Measurements from ENCODE around the gene ITIH4.

ITIH4 gene

DNA sequence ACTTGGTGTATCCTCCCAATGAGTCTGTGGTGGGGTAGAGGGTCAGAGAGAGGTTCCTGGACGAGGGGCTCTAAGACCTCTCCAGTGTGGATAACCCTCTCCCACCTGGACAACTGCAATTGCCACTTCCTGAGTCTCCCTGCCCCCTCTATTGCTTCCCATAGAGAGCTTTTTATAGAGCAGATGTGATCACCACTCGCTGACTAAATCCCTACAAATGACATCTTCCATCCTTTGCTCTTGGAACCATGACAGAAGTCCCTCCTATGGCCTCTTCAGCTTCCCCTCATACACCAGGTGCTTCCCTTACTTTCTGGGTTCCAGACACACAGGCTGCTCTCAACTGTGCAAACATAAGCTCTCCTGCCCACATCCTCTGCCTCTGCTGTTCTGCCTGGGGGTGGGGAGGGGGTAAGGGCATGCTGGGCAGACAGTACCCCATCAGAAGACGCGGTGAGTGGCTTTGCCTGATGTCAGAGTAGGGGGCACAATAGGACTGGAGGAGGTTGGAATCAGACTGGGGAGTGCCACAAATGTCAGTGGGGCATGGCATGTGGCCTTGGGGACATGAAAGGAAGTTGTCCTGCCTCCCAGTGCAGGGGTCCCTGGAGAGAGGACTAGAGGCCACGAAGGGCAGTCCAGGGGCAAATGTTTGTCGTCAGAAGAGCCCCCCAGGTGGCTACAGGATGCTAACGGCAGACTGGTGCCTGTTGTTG is 20.7 kb downstream of the ITIH4 start:
- Histone ChIP-seq H3K27ac (ENCODE audit: low read depth in 2 of 2, low read length in 2 of 2) (no peak overlapping the region), H3K9me3 (ENCODE audit: control insufficient read depth in 2 of 2, low read length in 2 of 2) (no peaks in the 10 kb centered on the region), H3K9ac (ENCODE audit: low read depth in 1 of 2, low read length in 2 of 2) (no peak overlapping the region), H3K4me1 (ENCODE audit: control insufficient read depth in 2 of 2, insufficient read depth in 2 of 2, low read length in 2 of 2) (no peaks in the 10 kb centered on the region), H3K27me3 (ENCODE audit: control insufficient read depth in 2 of 2, insufficient read depth in 2 of 2, low read length in 2 of 2) (no peaks in the 10 kb centered on the region), H3K4me3 (ENCODE audit: low read length in 2 of 2) (no peak overlapping the region), H3K36me3 (ENCODE audit: control insufficient read depth in 2 of 2, insufficient read depth in 2 of 2, low read length in 2 of 2) (no peaks in the 10 kb centered on the region)

DNA sequence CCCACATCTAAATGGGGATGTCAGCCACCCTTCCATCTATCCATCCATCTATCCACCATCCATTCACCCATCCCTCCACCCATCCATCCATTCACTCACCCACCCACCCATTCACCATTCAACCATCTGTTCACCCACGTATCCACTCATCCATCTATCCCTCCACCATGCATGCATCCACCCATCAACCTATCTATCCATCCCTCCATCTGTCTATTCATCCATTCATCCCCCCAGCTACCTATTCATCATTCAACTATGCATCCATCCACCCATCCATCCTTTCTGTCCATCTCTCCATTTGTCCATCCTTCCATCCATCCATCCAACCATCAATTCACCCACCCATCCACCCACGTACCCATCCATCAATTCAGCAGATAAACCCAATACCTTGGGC is 21.3 kb downstream of the ITIH4 start:
- H3K9me3 ChIP-seq (ENCODE audit: control insufficient read depth in 2 of 2, low read length in 2 of 2): no peaks in the 10 kb centered on the region
- no peaks in the 10 kb centered on the region for H3K4me1 ChIP-seq (ENCODE audit: control insufficient read depth in 2 of 2, insufficient read depth in 2 of 2, low read length in 2 of 2)

DNA sequence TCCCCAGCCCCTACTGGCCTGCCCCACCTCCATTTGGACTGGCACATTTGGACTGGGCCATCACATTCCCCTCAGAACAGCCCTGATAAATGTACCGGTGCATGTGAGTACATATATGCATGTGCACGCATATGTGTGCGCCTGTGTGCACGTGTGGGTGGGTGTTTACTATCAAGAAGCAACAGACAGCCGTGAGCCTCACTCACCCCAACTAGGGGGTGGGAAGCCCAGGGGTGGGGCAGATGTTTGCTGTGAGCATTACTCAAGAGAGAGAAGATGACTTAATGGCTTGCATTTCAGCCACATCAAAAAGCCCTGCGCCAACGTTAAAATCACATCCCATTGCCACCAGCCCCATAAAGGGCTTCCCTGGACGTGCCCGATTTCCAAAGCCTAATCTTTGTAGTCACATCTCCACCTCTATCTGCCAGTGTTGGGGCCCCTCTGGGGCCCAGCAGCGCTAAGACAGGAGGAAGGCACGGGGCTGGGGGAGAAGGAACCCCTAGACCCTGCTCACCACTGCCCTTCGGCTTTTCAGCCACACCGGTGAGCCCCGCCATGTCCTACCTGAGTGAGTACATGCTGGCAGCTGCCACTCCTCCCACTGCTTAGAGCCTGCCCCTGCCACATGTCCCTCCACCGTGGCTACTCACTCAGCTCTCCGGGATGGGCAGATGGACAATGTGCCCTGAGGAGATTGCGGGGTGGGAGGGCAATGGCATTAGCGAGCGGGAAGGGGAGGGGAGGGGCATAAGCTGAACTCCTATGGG is 25.0 kb downstream of the ITIH4 start:
- Histone ChIP-seq H3K9me3 (ENCODE audit: control insufficient read depth in 2 of 2, low read length in 2 of 2) (no peaks in the 10 kb centered on the region), H3K27me3 (ENCODE audit: control insufficient read depth in 2 of 2, insufficient read depth in 2 of 2, low read length in 2 of 2) (no peaks in the 10 kb centered on the region), H3K27ac (ENCODE audit: low read depth in 2 of 2, low read length in 2 of 2) (no peak overlapping the region), H3K4me1 (ENCODE audit: control insufficient read depth in 2 of 2, insufficient read depth in 2 of 2, low read length in 2 of 2) (no peaks in the 10 kb centered on the region), H3K4me3 (ENCODE audit: low read length in 2 of 2) (no peak overlapping the region), H3K9ac (ENCODE audit: low read depth in 1 of 2, low read length in 2 of 2) (no peak overlapping the region), H3K36me3 (ENCODE audit: control insufficient read depth in 2 of 2, insufficient read depth in 2 of 2, low read length in 2 of 2) (no peaks in the 10 kb centered on the region)

More for the DNA sequence above, 21.3 kb downstream of the ITIH4 start:
- H3K4me3 ChIP-seq (ENCODE audit: low read length in 2 of 2): no peak overlapping the region
- no peaks in the 10 kb centered on the region for H3K27me3 ChIP-seq (ENCODE audit: control insufficient read depth in 2 of 2, insufficient read depth in 2 of 2, low read length in 2 of 2)
- no peak overlapping the region for H3K9ac ChIP-seq (ENCODE audit: low read depth in 1 of 2, low read length in 2 of 2)
- no peak overlapping the region for H3K27ac ChIP-seq (ENCODE audit: low read depth in 2 of 2, low read length in 2 of 2)
- H3K36me3 ChIP-seq (ENCODE audit: control insufficient read depth in 2 of 2, insufficient read depth in 2 of 2, low read length in 2 of 2): no peaks in the 10 kb centered on the region

DNA sequence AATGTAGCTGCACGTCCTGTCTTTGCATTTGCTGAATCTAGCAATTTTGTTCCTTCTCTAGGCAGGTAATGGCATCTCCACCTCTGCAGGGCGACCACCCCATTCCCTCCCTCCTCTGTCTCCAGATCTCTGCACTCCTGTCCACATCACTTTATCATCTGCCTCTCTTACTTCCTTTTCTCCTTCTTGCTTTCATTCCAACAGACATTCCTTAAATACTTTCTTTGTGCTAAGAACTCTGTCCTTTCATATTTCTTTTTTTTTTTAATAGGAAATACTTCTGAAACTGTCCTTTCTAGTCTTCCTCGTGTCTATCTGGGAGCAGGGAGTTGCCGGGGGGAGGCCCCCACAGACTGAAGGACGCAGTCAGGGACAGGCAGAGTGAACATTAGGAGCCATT is 28.6 kb downstream of the ITIH4 start:
- no peaks in the 10 kb centered on the region for H3K27me3 ChIP-seq (ENCODE audit: control insufficient read depth in 2 of 2, insufficient read depth in 2 of 2, low read length in 2 of 2)
- H3K36me3 ChIP-seq (ENCODE audit: control insufficient read depth in 2 of 2, insufficient read depth in 2 of 2, low read length in 2 of 2): no peaks in the 10 kb centered on the region
- H3K9me3 ChIP-seq (ENCODE audit: control insufficient read depth in 2 of 2, low read length in 2 of 2): no peaks in the 10 kb centered on the region
- no peaks in the 10 kb centered on the region for H3K4me1 ChIP-seq (ENCODE audit: control insufficient read depth in 2 of 2, insufficient read depth in 2 of 2, low read length in 2 of 2)
- no peak overlapping the region for H3K27ac ChIP-seq (ENCODE audit: low read depth in 2 of 2, low read length in 2 of 2)
- no peak overlapping the region for H3K4me3 ChIP-seq (ENCODE audit: low read length in 2 of 2)
- H3K9ac ChIP-seq (ENCODE audit: low read depth in 1 of 2, low read length in 2 of 2): no peak overlapping the region

DNA sequence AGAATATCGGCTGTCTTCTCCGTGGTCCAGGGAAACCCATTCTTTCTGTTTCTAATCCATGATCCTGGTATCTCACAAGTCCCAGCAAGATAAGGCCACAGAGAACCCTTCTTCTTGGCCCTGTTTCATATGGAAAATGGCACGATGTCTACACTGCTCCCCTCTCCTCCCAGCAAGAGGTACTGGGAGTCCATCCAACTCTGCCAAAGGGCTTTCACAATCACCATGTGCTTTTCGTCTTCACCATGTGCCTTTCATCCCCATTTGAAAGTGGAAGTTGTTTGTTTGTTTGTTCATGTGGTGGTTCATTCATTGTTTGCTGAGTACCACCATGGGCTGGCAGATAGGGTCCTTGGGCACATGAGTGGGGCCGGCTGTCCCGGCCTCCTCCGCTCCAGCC is 30.4 kb downstream of the ITIH4 start:
- H3K9ac ChIP-seq (ENCODE audit: low read depth in 1 of 2, low read length in 2 of 2): no peak overlapping the region
- no peak overlapping the region for H3K27ac ChIP-seq (ENCODE audit: low read depth in 2 of 2, low read length in 2 of 2)
- no peaks in the 10 kb centered on the region for H3K27me3 ChIP-seq (ENCODE audit: control insufficient read depth in 2 of 2, insufficient read depth in 2 of 2, low read length in 2 of 2)
- H3K36me3 ChIP-seq (ENCODE audit: control insufficient read depth in 2 of 2, insufficient read depth in 2 of 2, low read length in 2 of 2): no peaks in the 10 kb centered on the region
- H3K4me3 ChIP-seq (ENCODE audit: low read length in 2 of 2): no peak overlapping the region
- no peaks in the 10 kb centered on the region for H3K9me3 ChIP-seq (ENCODE audit: control insufficient read depth in 2 of 2, low read length in 2 of 2)
- H3K4me1 ChIP-seq (ENCODE audit: control insufficient read depth in 2 of 2, insufficient read depth in 2 of 2, low read length in 2 of 2): no peaks in the 10 kb centered on the region

DNA sequence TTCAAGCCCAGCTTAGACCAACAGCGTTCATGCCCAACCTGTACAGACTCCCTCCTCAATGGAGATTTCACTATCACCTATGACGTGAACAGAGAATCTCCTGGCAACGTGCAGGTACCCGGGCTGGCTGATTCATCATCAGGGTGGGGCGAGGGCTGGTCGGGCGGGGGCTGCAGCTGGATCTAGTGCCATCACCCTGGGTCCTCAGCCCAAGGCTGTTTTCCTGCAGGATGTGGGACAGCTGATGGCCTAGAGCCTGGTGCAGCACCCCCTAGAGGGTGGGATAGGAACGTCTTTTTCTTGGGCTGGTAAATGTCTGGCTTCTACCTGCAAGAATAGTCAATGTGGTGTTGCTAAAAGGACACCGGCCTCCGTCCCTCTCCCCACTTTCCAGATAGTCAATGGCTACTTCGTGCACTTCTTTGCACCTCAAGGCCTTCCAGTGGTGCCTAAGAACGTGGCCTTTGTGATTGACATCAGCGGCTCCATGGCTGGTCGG is 31.4 kb downstream of the ITIH4 start:
- H3K4me1 ChIP-seq (ENCODE audit: control insufficient read depth in 2 of 2, insufficient read depth in 2 of 2, low read length in 2 of 2): peaks cover 0 to 2% of the 10 kb centered on the region in 2 donors
- no peaks in the 10 kb centered on the region for H3K9me3 ChIP-seq (ENCODE audit: control insufficient read depth in 2 of 2, low read length in 2 of 2)
- no peak overlapping the region for H3K4me3 ChIP-seq (ENCODE audit: low read length in 2 of 2)
- no peak overlapping the region for H3K9ac ChIP-seq (ENCODE audit: low read depth in 1 of 2, low read length in 2 of 2)
- no peaks in the 10 kb centered on the region for H3K36me3 ChIP-seq (ENCODE audit: control insufficient read depth in 2 of 2, insufficient read depth in 2 of 2, low read length in 2 of 2)
- H3K27me3 ChIP-seq (ENCODE audit: control insufficient read depth in 2 of 2, insufficient read depth in 2 of 2, low read length in 2 of 2): no peaks in the 10 kb centered on the region
- no peak overlapping the region for H3K27ac ChIP-seq (ENCODE audit: low read depth in 2 of 2, low read length in 2 of 2)

DNA sequence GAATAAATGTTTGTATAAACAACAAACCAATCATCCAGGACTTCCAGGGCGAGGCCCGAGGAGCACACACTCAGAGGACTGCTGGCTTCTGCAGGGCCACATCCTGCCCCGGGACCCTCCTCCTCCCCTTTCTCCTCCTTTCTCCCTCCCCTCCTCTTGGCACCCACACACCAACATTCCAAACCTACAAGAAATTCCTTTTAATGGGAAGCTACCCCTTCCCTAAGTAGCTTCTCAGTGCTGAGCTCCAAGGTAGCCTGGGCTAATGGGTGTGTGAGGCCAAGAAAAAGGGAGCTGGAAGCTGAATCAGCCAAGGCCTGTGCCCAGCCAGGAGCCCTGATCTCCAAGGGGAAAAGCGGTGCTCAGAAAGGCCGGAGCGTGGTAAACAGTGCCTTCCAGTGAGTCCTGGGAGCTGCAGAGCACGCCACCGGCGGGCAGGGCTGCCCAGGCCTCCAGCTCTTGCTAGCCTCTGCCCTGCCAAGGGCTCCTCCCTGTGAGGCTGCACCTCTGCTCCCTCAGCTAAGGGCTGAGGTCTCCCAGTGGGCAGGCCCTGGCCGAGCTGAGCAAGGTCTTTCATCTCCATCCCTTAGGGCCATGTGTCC is 32.0 kb downstream of the ITIH4 start:
- no peaks in the 10 kb centered on the region for H3K36me3 ChIP-seq (ENCODE audit: control insufficient read depth in 2 of 2, insufficient read depth in 2 of 2, low read length in 2 of 2)
- no peaks in the 10 kb centered on the region for H3K27me3 ChIP-seq (ENCODE audit: control insufficient read depth in 2 of 2, insufficient read depth in 2 of 2, low read length in 2 of 2)
- peaks cover 0 to 2% of the 10 kb centered on the region in 2 donors for H3K4me1 ChIP-seq (ENCODE audit: control insufficient read depth in 2 of 2, insufficient read depth in 2 of 2, low read length in 2 of 2)
- H3K9ac ChIP-seq (ENCODE audit: low read depth in 1 of 2, low read length in 2 of 2): no peak overlapping the region
- H3K9me3 ChIP-seq (ENCODE audit: control insufficient read depth in 2 of 2, low read length in 2 of 2): no peaks in the 10 kb centered on the region
- no peak overlapping the region for H3K4me3 ChIP-seq (ENCODE audit: low read length in 2 of 2)
- H3K27ac ChIP-seq (ENCODE audit: low read depth in 2 of 2, low read length in 2 of 2): no peak overlapping the region

- H3K4me3 ChIP-seq (ENCODE audit: low read length in 2 of 2): no peak overlapping the region
- no peak overlapping the region for H3K9ac ChIP-seq (ENCODE audit: low read depth in 1 of 2, low read length in 2 of 2)
- H3K9me3 ChIP-seq (ENCODE audit: control insufficient read depth in 2 of 2, low read length in 2 of 2): no peaks in the 10 kb centered on the region
- H3K27ac ChIP-seq (ENCODE audit: low read depth in 2 of 2, low read length in 2 of 2): no peak overlapping the region
- peaks cover 0 to 2% of the 10 kb centered on the region in 2 donors for H3K4me1 ChIP-seq (ENCODE audit: control insufficient read depth in 2 of 2, insufficient read depth in 2 of 2, low read length in 2 of 2)
- no peaks in the 10 kb centered on the region for H3K36me3 ChIP-seq (ENCODE audit: control insufficient read depth in 2 of 2, insufficient read depth in 2 of 2, low read length in 2 of 2)
- H3K27me3 ChIP-seq (ENCODE audit: control insufficient read depth in 2 of 2, insufficient read depth in 2 of 2, low read length in 2 of 2): no peaks in the 10 kb centered on the region
These were observed 34.1 kb downstream of the ITIH4 start for GRCh38 chr3:52796411-52796810.

- no peak overlapping the region for H3K27ac ChIP-seq (ENCODE audit: low read depth in 2 of 2, low read length in 2 of 2)
- H3K9ac ChIP-seq (ENCODE audit: low read depth in 1 of 2, low read length in 2 of 2): no peak overlapping the region
- H3K9me3 ChIP-seq (ENCODE audit: control insufficient read depth in 2 of 2, low read length in 2 of 2): no peaks in the 10 kb centered on the region
- H3K4me1 ChIP-seq (ENCODE audit: control insufficient read depth in 2 of 2, insufficient read depth in 2 of 2, low read length in 2 of 2): peaks cover 0 to 2% of the 10 kb centered on the region in 2 donors
- H3K4me3 ChIP-seq (ENCODE audit: low read length in 2 of 2): no peak overlapping the region
- H3K27me3 ChIP-seq (ENCODE audit: control insufficient read depth in 2 of 2, insufficient read depth in 2 of 2, low read length in 2 of 2): no peaks in the 10 kb centered on the region
- no peaks in the 10 kb centered on the region for H3K36me3 ChIP-seq (ENCODE audit: control insufficient read depth in 2 of 2, insufficient read depth in 2 of 2, low read length in 2 of 2)
These were observed 35.1 kb downstream of the ITIH4 start for GRCh38 chr3:52795298-52795900.

- no peak within 1 kb of the TSS for H3K9ac ChIP-seq (ENCODE audit: low read depth in 1 of 2, low read length in 2 of 2)
- no peaks in the 10 kb centered on the region for H3K9me3 ChIP-seq (ENCODE audit: control insufficient read depth in 2 of 2, low read length in 2 of 2)
- peaks cover 0 to 2% of the 10 kb centered on the region in 2 donors for H3K4me1 ChIP-seq (ENCODE audit: control insufficient read depth in 2 of 2, insufficient read depth in 2 of 2, low read length in 2 of 2)
- H3K27ac ChIP-seq (ENCODE audit: low read depth in 2 of 2, low read length in 2 of 2): no peak within 1 kb of the TSS
- no peaks in the 10 kb centered on the region for H3K27me3 ChIP-seq (ENCODE audit: control insufficient read depth in 2 of 2, insufficient read depth in 2 of 2, low read length in 2 of 2)
- H3K4me3 ChIP-seq (ENCODE audit: low read length in 2 of 2): no peak within 1 kb of the TSS
- no peaks in the 10 kb centered on the region for H3K36me3 ChIP-seq (ENCODE audit: control insufficient read depth in 2 of 2, insufficient read depth in 2 of 2, low read length in 2 of 2)
These were observed 35.8 kb downstream of the ITIH4 start, which contains the start of gene ITIH3 for GRCh38 chr3:52794612-52795099. Gene ITIH3 (plus strand): TSS chr3:52794796. CDS start chr3:52794804, 8 bp downstream.
